WTC11 (cell line): ENCODE results near the gene PLD3. TPM values are rescaled to one million over a fixed set of nuclear protein-coding genes. Genes with fewer than 3 reads are reported as not detected.

Experiments
- ATAC-seq: fragments of 200-7000 bp; cut with Tn5 transposase; 2 replicates; pipeline ENCODE4 v1.10.0; 2021; ENCODE audit warnings: mild to moderate bottlenecking, moderate library complexity
- CTCF ChIA-PET: fragments of 300-600 bp; sonication (Branson Sonifier 250); formaldehyde crosslinking; loops from one replicate; lab custom pipeline; 2021; ENCODE audit warnings: antibody characterized with exemption; lab: Charles Lee
- POLR2A ChIA-PET: fragments of 350-600 bp; sonication (Branson Sonifier 250); formaldehyde crosslinking; loops from one replicate; lab custom pipeline; 2021; ENCODE audit warnings: antibody characterized with exemption; lab: Charles Lee
- DNase-seq: peaks from one replicate; pipeline ENCODE4 v3.0.0; 2021; ENCODE audit warnings: low spot score
- H3K27ac Mint-ChIP-seq: 2 replicates; pipeline ENCODE4 v1.8.0; 2021; ENCODE audit warnings: mixed read lengths
- H3K27me3 Mint-ChIP-seq: 2 replicates; pipeline ENCODE4 v1.8.0; 2021; ENCODE audit warnings: low read depth, mild to moderate bottlenecking, moderate library complexity, mixed read lengths
- H3K36me3 Mint-ChIP-seq: 2 replicates; pipeline ENCODE4 v1.8.0; 2021; ENCODE audit warnings: mixed read lengths
- H3K4me1 Mint-ChIP-seq: 2 replicates; pipeline ENCODE4 v1.8.0; 2022; ENCODE audit warnings: mixed read lengths
- H3K4me3 Mint-ChIP-seq: 2 replicates; pipeline ENCODE4 v1.8.0; 2021; ENCODE audit warnings: mild to moderate bottlenecking, moderate library complexity, mixed read lengths
- H3K9me3 Mint-ChIP-seq: 2 replicates; pipeline ENCODE4 v1.8.0; 2021; ENCODE audit warnings: mixed read lengths
- ARID4B ChIP-seq: sonication (generic); formaldehyde crosslinking; IDR thresholded peaks from 2 replicates; pipeline ENCODE4 v1.8.0; 2023; ENCODE audit warnings: missing genetic modification reagents, mild to moderate bottlenecking, borderline replicate concordance
- ATF1 ChIP-seq: sonication (generic); formaldehyde crosslinking; IDR thresholded peaks from 2 replicates; pipeline ENCODE4 v1.8.1; 2023; ENCODE audit warnings: mild to moderate bottlenecking, moderate library complexity, missing genetic modification reagents
- ATF2 ChIP-seq: sonication (generic); formaldehyde crosslinking; IDR thresholded peaks from 2 replicates; pipeline ENCODE4 v1.8.1; 2022; ENCODE audit warnings: low read depth, missing genetic modification reagents, borderline replicate concordance
- ATF3 ChIP-seq: sonication (generic); formaldehyde crosslinking; conservative IDR thresholded peaks from 2 replicates; pipeline ENCODE4 v1.8.1; 2022; ENCODE audit warnings: mild to moderate bottlenecking, missing genetic modification reagents
- E2F5 ChIP-seq: sonication (generic); formaldehyde crosslinking; IDR thresholded peaks from 2 replicates; pipeline ENCODE4 v1.8.1; 2022; ENCODE audit warnings: mild to moderate bottlenecking, moderate library complexity, missing genetic modification reagents
- ERG ChIP-seq: fragments of 250-450 bp; sonication (Bioruptor Pico); IDR thresholded peaks from 2 replicates; pipeline ENCODE4 v1.8.0; 2021; ENCODE audit warnings: mild to moderate bottlenecking
- ETV6 ChIP-seq: sonication (generic); formaldehyde crosslinking; IDR thresholded peaks from 2 replicates; pipeline ENCODE4 v1.8.1; 2022; ENCODE audit warnings: mild to moderate bottlenecking, missing genetic modification reagents
- FOXJ3 ChIP-seq: sonication (generic); formaldehyde crosslinking; IDR thresholded peaks from 2 replicates; pipeline ENCODE4 v1.9.0; 2021; ENCODE audit warnings: missing genetic modification reagents, mild to moderate bottlenecking, borderline replicate concordance
- MXD4 ChIP-seq: fragments of 250-450 bp; sonication (Bioruptor Pico); IDR thresholded peaks from 2 replicates; pipeline ENCODE4 v1.8.0; 2021; ENCODE audit warnings: mild to moderate bottlenecking, moderate library complexity, borderline replicate concordance
- NFATC4 ChIP-seq: fragments of 250-450 bp; sonication (Bioruptor Pico); IDR thresholded peaks from 2 replicates; pipeline ENCODE4 v1.9.0; 2021; ENCODE audit warnings: mild to moderate bottlenecking
- NFE2L1 ChIP-seq: sonication (generic); formaldehyde crosslinking; IDR thresholded peaks from 2 replicates; pipeline ENCODE4 v1.8.1; 2023; ENCODE audit warnings: missing genetic modification reagents
- NR1H2 ChIP-seq: sonication (generic); formaldehyde crosslinking; IDR thresholded peaks from 2 replicates; pipeline ENCODE4 v1.9.0; 2021; ENCODE audit warnings: mild to moderate bottlenecking, moderate library complexity, missing genetic modification reagents
- SP1 ChIP-seq: sonication (generic); formaldehyde crosslinking; conservative IDR thresholded peaks from 2 replicates; pipeline ENCODE4 v1.8.1; 2022; ENCODE audit warnings: missing genetic modification reagents
- TP53 ChIP-seq: sonication (generic); formaldehyde crosslinking; IDR thresholded peaks from 2 replicates; pipeline ENCODE4 v1.8.1; 2023; ENCODE audit warnings: mild to moderate bottlenecking, missing genetic modification reagents
- ZNF138 ChIP-seq: sonication (generic); formaldehyde crosslinking; conservative IDR thresholded peaks from 2 replicates; pipeline ENCODE4 v1.8.1; 2022; ENCODE audit warnings: mild to moderate bottlenecking, moderate library complexity, missing genetic modification reagents
- ZNF281 ChIP-seq: sonication (generic); formaldehyde crosslinking; IDR thresholded peaks from 2 replicates; pipeline ENCODE4 v1.8.0; 2023; ENCODE audit warnings: mild to moderate bottlenecking, missing genetic modification reagents
- ZNF396 ChIP-seq: fragments of 250-450 bp; sonication (Bioruptor Pico); IDR thresholded peaks from 2 replicates; pipeline ENCODE4 v1.8.0; 2021; ENCODE audit warnings: mild to moderate bottlenecking, moderate library complexity, borderline replicate concordance
- ZNF425 ChIP-seq: fragments of 250-450 bp; sonication (Bioruptor Pico); conservative IDR thresholded peaks from 2 replicates; pipeline ENCODE4 v1.9.0; 2021; ENCODE audit warnings: mild to moderate bottlenecking
- ZSCAN18 ChIP-seq: fragments of 250-450 bp; sonication (Bioruptor Pico); IDR thresholded peaks from 2 replicates; pipeline ENCODE4 v2.1.2; 2022; ENCODE audit warnings: mild to moderate bottlenecking, moderate library complexity
- total RNA-seq: library from RNA; stranded (reverse); gene quantifications from 3 replicates; pipeline ENCODE4 v1.2.3, GENCODE V29; 2021

PLD3 gene
- total RNA-seq, 1 experiment from 2014 or later: 190 TPM

GRCh38 chr19:40377876-40378385 lies 29.4 kb downstream of the PLD3 start:
- no peak for DNase-seq
- Mint-ChIP-seq H3K9me3 (no peaks in the 10 kb centered on the region), H3K4me3 (no peak overlapping the region), H3K27me3 (no peaks in the 10 kb centered on the region), H3K36me3 (peaks cover 16% of the 10 kb centered on the region), H3K4me1 (no peaks in the 10 kb centered on the region), H3K27ac (no peak overlapping the region)
- ChIA-PET POLR2A (no interaction called here), CTCF (no interaction called here)
- no peak for ATAC-seq
- TF ChIP-seq NFE2L1 (CRISPR knock-in tag) (no peak), ZSCAN18 (CRISPR knock-in tag) (no peak), TP53 (CRISPR knock-in tag) (no peak), ARID4B (CRISPR knock-in tag) (no peak), ATF1 (CRISPR knock-in tag) (no peak), SP1 (no peak), E2F5 (no peak), ATF3 (no peak), ETV6 (no peak), NR1H2 (CRISPR knock-in tag) (no peak), ERG (no peak), NFATC4 (CRISPR knock-in tag) (no peak), ZNF396 (CRISPR knock-in tag) (no peak), ZNF425 (no peak), MXD4 (CRISPR knock-in tag) (no peak), ATF2 (CRISPR knock-in tag) (no peak), ZNF138 (no peak), ZNF281 (no peak), FOXJ3 (CRISPR knock-in tag) (no peak)
